ENCODE results near the gene SSBP1.
"Not testable (repeated sequence)": the region's sequence is repeated elsewhere in the genome, so short reads cannot be mapped to it uniquely, and the experiment has no call there.

The SSBP1 gene

GRCh38 chr7:141709749-141710148 is 28.4 kb upstream of the SSBP1 start:
- DNase-seq: no peak

GRCh38 chr7:141710301-141710700 is 27.9 kb upstream of the SSBP1 start:
- DNase-seq: no peak

- DNase-seq: no peak
These were observed 25.4 kb upstream of the SSBP1 start for GRCh38 chr7:141712603-141713255.

GRCh38 chr7:141713890-141714289 is 24.3 kb upstream of the SSBP1 start:
- no peak for DNase-seq

- DNase-seq: no peak
These were observed 23.6 kb upstream of the SSBP1 start for GRCh38 chr7:141714571-141714970.

- no peak for DNase-seq
These were observed 23.1 kb upstream of the SSBP1 start for GRCh38 chr7:141715018-141715417.

- no peak for DNase-seq
These were observed 22.1 kb upstream of the SSBP1 start for GRCh38 chr7:141715794-141716689.

GRCh38 chr7:141717450-141717849 is 20.7 kb upstream of the SSBP1 start:
- no peak for DNase-seq

- DNase-seq: no peak
These were observed 15.6 kb upstream of the SSBP1 start for GRCh38 chr7:141722529-141722928.

- DNase-seq: no peak
These were observed 9.1 kb upstream of the SSBP1 start for GRCh38 chr7:141729020-141729419.

- DNase-seq: no peak
These were observed 6.5 kb upstream of the SSBP1 start for GRCh38 chr7:141731476-141732149.

- DNase-seq: no peak
These were observed 881 bp upstream of the SSBP1 start for GRCh38 chr7:141737118-141737835.

- no peak for DNase-seq
These were observed 445 bp downstream of the SSBP1 start for GRCh38 chr7:141738592-141739013.

- DNase-seq: no peak
These were observed 1.1 kb downstream of the SSBP1 start for GRCh38 chr7:141739250-141739649.

- no peak for DNase-seq
These were observed 4.1 kb downstream of the SSBP1 start for GRCh38 chr7:141742229-141742628.

- DNase-seq: no peak
These were observed 6.0 kb downstream of the SSBP1 start for GRCh38 chr7:141744131-141744530.

- DNase-seq: no peak
These were observed 10.2 kb downstream of the SSBP1 start for GRCh38 chr7:141748396-141748795.

GRCh38 chr7:141751904-141752303 is 13.7 kb downstream of the SSBP1 start:
- DNase-seq: not testable (repeated sequence)

GRCh38 chr7:141752634-141753033 is 14.5 kb downstream of the SSBP1 start:
- DNase-seq: no peak

- DNase-seq: no peak
These were observed 16.8 kb downstream of the SSBP1 start for GRCh38 chr7:141754939-141755338.

GRCh38 chr7:141763797-141764196 is 25.6 kb downstream of the SSBP1 start, which contains the start of gene TAS2R3:
TSS of gene TAS2R3 (plus strand) at chr7:141764097. CDS start at chr7:141764159, 62 bp downstream.
- no peak for DNase-seq

- DNase-seq: not testable (repeated sequence)
These were observed 32.0 kb downstream of the SSBP1 start for GRCh38 chr7:141770083-141770583.

- no peak for DNase-seq
These were observed 38.2 kb downstream of the SSBP1 start, which contains the start of gene TAS2R4 for GRCh38 chr7:141776374-141776773. TSS of gene TAS2R4 (plus strand) at chr7:141776674. CDS start at chr7:141778489, 1,815 bp downstream.

Measured in activated CD4-positive, alpha-beta T cell treated with anti-CD3 and anti-CD28 coated beads, Interleukin-2, amount 50 U/mL, for 1 hour (primary cell).